Stimulated activated CD8-positive, alpha-beta memory T cell treated with anti-CD3 and anti-CD28 coated beads, Interleukin-4, amount 100 ng/mL, for 24 hours (primary cell): ENCODE results near the gene MATN1.
"Not testable (repeated sequence)": the region's sequence is repeated elsewhere in the genome, so short reads cannot be mapped to it uniquely, and the experiment has no call there.

Experiments
- DNase-seq: peaks from one replicate; pipeline ENCODE4 v3.0.0-alpha.2; 2020; ENCODE audit warnings: low read depth

Gene MATN1, protein sequence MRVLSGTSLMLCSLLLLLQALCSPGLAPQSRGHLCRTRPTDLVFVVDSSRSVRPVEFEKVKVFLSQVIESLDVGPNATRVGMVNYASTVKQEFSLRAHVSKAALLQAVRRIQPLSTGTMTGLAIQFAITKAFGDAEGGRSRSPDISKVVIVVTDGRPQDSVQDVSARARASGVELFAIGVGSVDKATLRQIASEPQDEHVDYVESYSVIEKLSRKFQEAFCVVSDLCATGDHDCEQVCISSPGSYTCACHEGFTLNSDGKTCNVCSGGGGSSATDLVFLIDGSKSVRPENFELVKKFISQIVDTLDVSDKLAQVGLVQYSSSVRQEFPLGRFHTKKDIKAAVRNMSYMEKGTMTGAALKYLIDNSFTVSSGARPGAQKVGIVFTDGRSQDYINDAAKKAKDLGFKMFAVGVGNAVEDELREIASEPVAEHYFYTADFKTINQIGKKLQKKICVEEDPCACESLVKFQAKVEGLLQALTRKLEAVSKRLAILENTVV

DNA sequence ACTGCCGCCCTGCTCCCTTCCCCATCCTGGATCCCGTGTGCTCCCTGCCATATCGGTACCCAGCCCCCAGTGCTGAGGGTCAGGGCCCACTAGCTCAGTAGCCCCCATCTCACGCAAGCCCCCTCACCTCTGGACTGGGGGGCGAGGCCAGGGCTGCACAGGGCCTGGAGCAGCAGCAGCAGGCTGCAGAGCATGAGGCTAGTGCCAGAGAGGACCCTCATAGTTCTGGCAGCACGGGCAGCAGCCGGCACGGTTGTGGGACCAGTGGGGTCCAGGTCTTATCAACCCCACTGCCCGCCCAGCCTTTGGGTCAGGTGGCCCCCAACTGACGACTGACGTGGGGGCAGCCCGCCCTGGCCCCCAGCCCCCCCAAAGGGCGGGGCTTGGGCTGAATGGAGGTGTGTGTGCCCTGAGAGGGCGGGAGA is at the start of gene MATN1:
Gene MATN1, minus strand, starts transcription at position 255 of the 425 bp plus-strand sequence. Its CDS starts 34 bp downstream, at position 221.
- no peak for DNase-seq

DNA sequence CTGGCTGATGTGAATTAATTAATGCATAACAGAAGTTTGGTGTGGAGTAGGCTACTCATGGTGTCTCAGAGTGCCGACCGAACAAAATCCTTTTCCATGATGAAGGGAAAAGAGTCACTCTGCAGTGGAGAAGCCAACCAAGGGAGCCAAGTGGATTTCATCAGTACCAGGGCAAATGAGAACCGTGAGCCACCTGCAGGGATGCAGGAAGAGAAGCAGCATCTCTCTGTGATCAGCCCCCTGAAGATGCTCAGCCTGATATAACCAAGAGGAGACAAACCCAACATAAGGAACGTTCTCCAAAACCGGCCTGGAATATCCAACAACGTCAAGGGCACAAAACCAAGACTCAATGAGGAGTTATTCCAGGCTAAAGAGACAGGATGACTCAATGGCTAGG is 47.6 kb upstream of the MATN1 start:
- DNase-seq, result no peak

DNA sequence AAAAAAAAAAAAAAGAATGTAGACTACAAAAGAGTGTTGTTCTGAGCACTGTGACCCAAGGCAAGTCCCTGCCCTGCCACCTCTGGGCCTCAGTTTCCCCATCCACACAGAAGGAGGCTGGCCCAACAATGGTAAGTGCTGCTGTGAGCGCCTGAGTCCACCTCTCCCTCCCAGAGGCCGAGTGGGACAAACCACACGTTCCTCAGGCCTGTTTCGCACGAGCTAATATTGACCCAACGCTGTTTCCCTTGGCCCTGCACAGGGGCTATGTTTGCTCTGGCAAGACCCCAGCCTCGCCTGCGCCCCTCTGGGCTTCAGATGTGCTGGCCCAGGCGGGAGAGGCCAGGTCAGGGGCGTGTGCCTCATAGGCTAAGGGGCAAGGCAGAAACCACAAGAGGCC is 46.8 kb upstream of the MATN1 start:
- DNase-seq, result no peak

DNA sequence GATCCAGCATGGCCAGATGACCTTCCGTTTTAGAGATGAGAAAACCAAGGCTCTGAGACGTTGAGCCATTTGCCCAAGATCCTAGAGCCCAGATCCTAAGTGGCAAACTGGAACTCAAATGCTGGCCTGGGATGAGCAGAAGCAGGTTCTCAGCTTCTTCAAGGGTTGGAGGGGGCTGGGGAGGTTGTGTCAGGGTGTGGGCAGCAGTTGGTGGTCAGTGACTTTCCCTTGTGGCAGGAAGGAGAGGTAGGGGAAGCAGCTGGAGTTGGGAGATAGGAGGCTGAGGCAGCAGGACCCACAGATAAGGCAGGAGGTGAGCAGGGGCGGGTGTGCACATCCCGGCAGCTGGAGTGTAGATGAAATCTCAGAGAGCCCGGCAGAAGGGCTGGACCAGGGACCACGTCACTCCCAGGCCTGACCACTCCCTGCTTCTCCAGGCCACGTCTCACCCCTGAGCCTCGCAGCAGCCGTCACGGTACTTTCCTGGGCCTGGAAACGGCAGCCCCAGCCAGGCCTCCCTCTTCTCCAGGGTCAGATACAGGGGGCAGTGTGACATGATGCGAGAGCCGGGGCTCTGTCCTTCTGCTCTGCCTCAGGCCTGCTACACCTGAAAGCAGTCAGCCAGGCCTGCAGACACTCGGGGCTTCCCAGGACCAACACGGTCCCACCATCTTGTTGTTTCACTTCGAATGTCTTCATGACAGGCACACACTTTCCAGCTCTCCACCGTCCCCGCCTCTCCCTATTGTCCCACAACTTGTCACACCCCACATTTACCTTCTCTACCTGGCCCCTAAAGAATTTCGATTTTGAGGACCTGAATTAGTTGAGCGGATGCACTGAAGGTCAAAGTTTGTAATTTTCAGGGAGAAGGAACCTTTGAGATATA is 45.7 kb upstream of the MATN1 start:
- DNase-seq, result no peak

DNA sequence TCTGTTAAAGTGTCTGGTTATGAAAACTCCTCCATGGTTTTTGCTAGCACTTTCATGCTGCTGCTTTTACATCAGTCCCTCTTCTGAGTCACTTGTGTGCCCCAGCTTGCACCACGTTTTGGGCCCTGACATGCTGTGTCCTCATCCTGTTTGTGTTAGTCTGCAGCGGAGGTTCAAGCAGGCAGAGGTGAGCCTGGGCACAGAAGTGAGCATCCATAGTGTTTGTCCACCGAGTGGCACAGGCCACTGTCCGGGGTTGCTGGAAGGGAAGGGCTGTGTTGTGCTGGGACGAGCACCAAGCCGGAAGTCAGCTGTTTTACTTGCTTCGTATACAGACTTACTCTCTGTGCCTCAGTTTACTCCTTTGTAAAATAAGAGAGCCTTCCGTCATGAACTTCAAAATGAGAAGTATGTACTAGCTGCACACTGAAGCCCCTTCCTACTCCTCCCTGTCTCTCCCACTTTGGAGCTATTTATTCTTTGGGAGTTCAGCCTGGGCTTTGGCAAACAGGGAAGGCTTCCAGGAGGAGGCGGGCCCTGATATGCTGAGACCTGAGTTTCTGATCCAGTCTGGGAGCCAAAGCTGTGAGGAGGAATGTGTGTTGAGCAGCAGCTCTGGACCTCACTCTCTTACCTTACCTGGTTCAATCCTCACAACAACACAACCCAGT is 44.9 kb upstream of the MATN1 start:
- DNase-seq, result no peak

DNA sequence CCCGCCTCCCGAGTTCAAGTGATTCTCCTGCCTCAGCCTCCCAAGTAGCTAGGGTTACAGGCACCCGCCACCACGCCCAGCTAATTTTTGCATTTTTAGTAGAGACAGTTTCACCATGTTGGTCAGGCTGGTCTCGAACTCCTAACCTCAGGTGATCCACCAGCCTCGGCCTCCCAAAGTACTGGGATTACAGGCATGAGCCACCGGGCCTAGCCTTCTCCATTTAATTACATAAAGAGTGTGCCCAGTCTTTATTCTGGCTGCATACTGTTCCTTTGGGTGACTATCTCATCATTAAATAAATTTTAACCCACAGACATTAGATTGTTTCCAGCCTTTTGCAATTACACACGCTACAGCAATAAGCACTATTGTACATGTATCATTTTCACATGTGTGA is 43.6 kb upstream of the MATN1 start:
- not testable (repeated sequence) for DNase-seq

DNA sequence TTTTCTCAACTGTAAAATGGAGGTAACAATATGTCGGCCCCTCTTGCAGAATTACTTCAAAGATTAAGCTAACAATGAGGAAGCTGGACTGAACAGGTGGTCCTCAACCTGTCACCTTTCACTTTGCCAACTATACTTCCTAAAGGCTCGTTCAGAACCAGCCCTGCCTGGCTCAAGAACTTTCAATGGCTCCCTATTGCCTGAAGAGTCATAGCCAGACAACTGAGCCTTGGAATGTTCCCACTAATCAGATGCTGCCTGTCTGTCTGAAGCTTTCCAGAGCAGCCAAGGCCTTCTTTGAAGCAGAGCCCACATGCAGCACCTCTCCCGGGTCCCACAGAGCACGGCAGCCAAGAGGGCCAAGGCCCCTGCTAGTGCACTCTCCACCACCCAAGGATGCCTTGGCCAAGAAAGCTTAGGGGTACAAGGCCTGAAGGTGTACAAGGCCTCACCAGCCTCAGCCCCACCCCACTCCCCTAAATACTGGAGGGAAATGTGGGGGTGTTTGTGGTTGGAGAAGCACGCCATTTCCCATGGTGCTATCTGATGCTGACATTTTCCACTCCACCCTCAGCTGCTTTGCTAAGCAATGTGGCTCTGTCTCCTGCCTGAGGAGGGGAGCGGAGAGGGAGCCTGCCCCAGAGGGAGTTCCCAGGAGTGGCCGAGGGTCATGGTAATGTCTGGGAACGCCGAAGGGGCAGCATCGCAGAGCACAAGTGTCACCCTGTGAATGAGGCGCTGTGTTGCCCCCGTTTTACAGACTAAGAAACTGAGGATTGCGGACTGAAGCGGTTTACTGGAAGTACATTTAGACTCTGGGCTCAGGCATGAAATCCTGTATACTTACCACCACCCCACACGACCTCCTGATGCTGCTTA is 42.4 kb upstream of the MATN1 start:
- DNase-seq, result no peak

DNA sequence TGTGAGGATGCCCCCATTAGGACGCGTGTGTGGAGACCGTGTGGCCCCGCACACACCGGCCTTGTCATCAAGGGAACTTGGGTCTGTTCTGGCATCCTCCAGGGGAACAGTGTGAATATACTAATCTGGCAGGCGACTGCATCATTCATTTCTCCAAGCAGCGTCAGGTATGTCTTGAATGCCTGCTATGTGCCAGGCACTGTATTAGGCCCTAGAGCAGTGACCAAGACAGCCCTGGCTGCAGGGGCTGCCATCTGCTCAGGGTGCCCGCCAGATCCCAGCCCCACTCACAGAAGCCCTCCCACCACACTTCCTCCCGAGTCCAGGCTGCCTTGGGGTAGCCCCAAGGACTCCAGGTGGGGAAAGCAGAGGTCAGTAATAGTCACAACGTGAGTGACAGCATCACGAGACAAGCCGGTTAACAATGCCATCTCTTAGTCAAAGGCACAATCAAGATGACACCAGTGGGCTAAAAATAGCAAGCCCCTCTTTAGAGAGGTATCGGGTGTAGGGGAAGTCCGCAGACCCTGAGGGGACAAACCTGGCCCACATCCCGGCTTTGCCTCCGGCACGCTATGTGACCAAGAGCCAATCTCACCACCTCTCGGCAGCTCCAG is 41.7 kb upstream of the MATN1 start:
- DNase-seq, result no peak

DNA sequence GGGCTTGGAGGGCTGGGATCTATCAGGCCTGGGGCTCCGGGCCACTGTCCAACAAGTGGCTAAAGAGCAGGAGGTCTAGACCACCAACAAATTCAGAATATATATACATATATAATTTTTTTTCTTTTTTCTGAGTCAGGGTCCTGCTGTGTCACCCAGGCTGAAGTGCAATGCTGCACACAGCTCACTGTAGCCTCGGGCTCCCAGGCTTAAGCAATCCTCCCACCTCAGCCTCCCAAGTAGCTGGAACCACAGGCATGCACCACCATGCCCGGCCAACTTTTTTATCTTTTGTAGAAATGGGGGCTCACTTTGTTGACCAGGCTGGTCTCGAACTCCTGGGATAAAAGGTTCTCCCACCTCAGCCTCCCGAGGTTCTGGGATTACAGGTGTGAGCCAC is 41.0 kb upstream of the MATN1 start:
- DNase-seq, result no peak

DNA sequence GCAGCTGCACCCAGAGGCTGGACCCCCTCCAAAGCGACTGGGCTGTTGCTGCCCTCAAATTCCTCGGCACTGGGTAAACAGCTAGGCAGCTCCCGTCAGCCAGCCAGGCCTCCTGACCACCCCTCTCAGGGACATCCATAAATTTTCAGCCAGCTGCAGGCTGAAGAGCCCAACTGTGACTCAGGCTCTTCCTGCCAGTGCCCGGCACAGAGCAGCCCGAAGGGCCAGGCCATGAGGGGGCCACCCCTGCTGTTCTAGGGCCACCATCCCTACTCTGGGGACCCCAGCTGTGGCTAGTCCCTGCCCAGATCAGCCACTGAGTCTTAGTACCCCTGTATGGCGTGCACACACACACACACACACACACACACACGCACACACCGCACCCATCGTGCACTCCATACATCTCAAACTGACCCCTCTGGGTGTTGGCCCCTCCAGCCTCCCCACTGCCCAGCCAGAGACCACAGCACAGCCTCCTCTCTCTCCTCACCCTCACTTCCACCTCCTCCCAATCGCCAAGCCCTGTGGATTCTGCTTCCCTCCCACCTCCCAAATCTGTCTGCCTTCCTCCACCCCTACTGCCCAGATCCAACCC is 40.4 kb upstream of the MATN1 start:
- DNase-seq, result no peak

DNA sequence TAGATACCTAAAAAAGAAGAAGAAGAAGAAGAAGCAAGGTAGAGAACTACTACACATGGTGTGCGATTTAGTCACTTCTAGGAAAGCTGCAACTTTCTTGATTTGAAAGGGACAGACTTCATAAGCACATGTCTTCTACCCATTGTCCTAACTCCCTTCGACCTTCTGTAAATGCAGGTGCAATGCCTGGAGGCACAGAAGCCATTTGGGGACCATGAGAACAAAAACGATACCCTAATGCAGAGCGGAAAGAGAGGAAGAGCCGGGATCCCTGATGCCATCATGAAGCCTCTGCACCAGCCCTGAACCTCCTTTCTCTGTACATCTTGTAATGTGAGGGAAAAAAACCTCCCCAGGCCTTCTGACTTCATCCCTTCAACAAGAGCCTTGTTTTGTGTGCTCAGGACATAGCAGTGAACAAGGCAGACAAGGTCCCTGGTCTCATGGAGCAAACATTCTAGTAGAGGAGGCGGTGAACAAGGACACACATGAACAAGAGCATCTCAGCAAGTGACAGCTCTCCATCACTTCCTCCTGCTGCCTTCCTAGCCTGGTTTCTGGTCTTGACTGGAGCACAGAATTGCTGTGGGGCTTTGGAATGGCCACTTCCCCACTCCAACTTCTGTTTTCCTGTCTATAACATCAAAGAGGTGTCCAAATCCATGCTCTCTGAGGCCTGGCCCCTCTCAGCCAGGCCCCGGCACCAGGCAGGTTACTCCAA is 39.7 kb upstream of the MATN1 start:
- no peak for DNase-seq

DNA sequence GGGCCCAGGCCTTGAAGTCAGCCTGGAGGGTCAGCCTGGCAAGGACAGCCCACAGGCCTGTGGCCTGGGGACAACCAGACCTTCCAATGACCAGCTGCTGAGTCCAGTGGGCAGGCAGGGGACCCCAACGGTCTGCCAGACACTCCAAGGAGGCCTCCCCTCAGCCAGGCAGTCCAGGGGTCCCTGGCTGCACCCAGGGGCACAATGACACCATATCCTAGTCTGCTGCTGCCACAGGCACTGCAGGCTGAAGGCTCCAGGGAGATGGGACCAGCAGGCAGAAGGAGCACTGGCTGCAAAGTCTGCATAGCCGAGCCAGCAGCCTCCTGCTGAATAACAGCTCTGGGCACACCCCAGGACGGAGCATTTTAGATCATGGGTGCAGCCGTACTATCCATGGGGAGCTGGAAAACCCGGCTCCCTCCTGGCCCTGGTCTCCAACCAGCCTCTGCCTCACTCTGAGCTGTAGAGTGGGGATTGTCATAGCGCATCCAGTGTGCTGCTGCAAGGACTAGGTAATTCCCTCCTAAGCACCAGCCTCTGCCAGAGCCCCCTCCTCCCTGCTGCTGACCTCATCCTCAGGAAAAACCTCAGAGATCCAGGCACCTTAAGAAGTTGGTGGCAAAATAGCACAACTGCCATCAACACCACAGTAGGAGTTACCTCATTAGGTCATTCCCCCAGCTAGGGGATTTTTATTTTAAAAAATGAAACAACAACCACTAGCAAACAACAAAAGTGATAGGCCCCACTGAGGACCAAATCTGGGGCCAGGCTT is 39.0 kb upstream of the MATN1 start:
- DNase-seq, result no peak

DNA sequence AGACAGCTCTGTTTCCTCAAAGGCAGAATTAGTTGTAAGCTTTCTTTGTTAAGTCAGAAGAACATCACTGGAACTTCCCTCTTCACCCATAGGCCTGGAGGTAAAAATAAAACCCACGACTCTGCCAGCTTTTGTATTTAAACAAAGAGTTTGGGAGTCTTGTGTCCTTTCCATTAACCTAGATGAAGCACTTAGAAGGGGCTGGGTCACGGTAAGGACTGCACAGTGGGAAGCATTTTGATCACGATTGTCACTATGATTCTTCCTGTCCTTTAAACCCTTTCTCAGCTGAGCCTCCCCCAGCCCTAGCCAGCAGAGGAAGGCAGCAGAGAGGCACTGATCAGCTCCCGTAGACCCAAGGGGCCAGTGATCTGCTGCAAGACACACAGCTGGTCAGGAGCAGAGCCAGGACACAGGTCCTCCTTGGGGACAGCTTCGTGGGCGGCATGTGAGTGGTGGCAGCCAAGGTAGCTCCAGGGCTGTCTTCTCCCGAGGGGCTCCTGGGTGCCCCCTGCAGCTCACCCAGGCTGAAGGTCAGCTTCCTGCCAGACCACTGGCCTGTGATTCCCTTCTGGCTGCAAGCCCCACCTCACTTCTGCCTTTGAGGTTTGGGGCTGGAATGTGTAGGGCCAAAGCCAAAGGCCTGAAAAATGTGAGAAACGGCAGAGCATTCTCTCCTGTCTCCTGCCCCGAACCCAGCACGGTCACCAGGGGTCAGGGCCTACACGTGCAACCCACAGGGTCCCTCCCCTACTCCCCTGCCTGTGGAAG is 38.2 kb upstream of the MATN1 start:
- DNase-seq, result no peak

DNA sequence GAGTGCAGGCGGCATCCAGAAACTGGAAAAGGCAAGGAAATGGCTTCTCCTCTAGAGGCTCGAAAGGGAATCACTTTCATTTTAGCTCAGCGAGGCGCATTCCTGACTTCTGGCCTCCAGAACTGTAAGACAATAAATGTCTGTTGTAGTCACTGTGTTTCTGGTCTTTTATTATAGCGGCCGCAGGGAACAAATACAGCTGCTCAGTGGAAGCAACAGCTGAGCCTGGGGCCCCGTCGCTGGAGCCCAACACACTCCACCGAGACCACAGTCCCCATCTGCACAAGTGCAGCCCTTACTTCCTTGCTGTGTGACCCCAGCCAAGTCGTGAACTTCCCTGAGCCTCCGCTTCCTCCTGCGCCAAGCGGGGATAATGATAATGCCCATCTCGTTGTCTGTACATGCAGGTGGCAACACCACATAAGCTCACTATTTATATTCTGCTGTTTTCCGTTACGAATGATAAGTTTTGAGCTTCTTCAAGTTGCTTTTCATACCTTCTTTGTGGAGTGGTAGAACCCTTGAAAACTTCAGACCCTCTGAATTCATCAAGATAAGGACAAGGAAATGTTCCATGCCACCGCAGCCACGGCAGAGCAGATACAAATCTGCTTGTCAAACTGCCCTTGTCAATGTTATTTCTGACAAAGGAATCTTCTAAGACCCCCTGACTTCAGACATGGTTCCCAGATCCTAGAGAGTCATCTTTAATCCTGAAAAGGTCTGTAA is 37.4 kb upstream of the MATN1 start:
- DNase-seq, result no peak

DNA sequence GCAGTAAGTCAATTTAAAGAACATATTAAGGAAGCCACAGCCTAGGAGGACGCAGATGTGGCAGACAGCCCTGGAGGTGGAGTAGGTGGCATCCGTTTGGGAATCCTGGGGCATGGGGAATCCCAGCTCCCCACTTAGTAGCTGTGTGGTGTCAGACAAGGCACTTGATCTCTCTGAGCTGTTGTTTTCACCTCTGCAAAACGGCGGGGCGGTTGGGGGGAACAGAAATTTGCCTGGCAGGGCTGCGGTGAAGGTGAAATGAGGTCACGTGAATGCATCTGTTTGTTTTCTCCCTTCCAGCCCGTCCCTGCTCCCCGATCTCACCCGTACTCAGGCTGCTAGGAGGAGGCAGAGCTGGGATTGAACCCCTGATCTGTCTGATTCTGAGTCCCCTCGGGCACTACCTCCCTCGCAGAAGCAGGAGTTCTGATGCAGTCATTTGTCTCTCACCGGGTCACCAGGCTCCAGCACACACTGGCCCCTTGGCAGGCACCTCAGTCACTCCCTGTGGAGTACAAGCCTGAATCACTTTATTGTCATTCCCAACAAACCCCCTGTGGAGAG is 36.4 kb upstream of the MATN1 start:
- peak; percentile 54 for DNase-seq

DNA sequence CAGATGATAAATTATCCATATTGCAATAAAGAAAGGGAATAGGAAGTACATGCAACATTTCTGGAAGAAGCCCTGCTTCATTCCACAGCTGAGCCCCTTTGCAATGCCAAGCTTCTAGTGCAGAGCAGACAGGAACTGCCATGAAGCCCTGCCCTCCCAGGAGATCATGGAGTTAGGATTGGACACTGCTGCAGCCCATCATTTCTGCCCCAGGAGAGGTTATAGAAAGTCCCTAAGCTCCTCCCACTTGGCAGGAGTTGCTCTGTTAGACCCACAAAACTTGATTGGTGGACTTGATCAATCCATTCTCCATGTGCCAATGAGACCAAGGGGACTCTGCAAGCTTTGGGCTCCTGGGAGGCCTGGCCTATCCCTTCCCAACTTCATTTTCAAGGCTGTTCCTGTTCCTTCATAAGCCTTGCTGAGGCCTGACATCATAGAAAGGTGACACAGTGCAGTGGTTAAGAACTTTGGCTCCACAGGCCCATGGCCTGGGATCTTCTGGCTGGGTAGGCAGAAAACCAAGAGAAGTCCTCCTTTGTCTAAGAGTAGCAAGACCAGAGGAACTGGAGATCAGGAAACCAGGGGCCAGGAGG is 35.5 kb upstream of the MATN1 start:
- no peak for DNase-seq
